GM12873 (cell line): Measurements from ENCODE around the gene ADAMTS19.

Source experiments
- TF ChIP-seq, protein P1 (sequence below): IDR thresholded peaks from 2 replicates; pipeline ENCODE4 v1.5.1; 2012; ENCODE audit warnings: low read depth, mild to moderate bottlenecking, moderate library complexity, low read length, control low read depth; ENCODE audit not compliant: insufficient read depth; ENCODE audit errors: missing control alignments

Gene ADAMTS19

DNA sequence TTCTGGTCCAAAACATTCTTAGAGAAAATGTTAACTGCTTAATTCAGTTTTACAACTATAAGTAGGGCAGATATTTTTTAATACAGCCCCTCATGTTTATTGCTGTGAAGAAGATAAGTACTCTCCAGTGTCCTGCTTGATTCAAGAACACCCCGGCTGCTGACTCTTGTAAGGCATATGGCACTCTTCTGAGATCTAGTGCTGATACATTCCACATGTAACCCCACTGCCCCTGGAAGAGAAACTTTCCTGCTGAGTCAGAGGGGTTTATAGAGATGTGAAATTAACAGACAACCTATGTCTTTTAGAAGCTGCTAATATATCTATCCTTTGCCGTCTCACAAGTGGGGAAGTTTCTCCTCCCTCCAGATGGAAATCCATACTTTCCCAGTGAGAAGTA is 286.8 kb downstream of the ADAMTS19 start:
- TF ChIP-seq, protein P1, sequence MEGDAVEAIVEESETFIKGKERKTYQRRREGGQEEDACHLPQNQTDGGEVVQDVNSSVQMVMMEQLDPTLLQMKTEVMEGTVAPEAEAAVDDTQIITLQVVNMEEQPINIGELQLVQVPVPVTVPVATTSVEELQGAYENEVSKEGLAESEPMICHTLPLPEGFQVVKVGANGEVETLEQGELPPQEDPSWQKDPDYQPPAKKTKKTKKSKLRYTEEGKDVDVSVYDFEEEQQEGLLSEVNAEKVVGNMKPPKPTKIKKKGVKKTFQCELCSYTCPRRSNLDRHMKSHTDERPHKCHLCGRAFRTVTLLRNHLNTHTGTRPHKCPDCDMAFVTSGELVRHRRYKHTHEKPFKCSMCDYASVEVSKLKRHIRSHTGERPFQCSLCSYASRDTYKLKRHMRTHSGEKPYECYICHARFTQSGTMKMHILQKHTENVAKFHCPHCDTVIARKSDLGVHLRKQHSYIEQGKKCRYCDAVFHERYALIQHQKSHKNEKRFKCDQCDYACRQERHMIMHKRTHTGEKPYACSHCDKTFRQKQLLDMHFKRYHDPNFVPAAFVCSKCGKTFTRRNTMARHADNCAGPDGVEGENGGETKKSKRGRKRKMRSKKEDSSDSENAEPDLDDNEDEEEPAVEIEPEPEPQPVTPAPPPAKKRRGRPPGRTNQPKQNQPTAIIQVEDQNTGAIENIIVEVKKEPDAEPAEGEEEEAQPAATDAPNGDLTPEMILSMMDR, result no peak

DNA sequence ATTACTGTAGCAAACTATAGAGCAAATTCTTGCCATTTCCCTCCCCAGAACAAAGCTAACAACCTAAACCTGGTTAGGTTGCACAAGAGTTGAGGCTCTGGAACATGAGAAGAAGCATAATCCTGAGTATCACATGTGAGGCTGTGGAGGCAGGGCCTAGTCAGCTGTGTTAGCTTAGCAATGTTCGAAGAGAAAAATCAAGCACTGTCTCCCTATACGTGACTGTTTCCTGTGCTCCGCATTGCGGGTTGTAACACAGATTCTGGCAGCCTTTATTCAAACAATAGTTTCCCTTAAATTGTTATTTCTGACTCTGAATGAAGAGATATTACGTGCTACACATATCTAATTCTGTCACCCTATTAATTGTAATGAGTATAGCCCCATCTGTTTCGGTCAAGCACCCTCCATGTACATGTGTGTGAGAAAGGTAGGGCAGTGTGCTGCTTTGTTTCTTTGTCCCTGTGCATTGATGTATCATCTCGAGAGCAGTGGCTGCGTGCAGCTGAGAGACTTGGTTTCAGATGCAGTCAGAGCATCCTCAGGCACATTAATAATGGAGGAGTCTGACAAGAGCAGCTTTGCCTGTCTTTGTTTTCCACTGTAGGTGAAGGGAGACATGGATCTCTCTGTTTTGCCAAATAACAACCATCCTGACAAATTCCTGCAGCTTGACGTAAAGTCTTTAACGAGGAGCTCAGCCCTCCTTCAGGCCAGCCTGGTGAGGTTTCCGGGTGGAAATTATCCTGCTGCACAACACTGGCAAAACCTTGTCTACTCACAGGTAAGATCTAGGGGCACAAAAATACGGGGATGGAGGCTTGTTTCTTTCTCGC is 287.7 kb downstream of the ADAMTS19 start, which contains the start of gene MINAR2:
Gene MINAR2, plus strand, starts transcription at position 523 of the 836 bp plus-strand sequence. Its CDS starts 97 bp downstream, at position 620.
- TF ChIP-seq, protein P1, result no peak

DNA sequence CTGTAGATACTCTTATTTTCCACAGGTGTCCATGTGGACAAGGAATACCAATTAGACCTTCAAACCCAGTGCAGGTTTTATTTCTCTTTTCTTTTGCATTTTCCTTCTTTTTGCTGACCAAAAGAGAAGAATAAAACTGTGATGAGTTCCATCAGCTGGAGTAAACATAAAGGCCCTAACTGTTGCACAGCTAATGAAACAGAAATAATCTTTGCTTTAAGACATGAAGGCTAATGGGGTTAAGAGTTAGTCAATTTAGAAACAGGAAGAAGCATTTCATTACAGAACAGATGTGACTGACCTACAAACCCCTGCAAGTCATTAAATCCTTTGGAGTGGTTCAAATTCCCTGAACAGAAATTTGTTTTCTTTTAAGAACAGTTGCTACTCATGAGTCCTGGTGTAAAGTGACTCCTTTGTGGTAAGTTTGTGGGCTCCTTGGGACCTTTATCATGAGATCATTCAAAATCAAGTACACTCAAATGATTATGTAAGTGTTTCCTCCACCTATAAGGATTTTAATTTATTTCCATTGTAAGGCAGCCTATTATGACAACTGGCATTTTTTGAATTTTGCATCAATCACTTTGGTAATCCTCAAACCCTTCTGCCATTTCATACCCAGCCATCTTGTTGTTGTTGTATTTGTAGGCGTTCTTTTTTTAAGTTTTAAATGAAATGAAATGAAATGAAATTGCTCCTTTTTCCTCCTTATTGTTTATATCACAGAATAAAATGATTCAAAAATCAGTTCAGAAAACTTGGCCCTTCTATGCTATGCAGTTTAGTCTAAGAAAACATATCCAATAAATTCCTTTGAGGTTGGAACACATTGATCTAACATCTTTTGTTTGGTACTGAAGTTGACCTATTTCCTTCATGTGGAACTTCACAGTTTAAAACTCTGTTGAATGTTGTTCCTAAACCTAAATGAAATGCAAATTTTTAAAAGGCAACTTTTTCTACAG is 289.1 kb downstream of the ADAMTS19 start:
- TF ChIP-seq, protein P1, result no peak

DNA sequence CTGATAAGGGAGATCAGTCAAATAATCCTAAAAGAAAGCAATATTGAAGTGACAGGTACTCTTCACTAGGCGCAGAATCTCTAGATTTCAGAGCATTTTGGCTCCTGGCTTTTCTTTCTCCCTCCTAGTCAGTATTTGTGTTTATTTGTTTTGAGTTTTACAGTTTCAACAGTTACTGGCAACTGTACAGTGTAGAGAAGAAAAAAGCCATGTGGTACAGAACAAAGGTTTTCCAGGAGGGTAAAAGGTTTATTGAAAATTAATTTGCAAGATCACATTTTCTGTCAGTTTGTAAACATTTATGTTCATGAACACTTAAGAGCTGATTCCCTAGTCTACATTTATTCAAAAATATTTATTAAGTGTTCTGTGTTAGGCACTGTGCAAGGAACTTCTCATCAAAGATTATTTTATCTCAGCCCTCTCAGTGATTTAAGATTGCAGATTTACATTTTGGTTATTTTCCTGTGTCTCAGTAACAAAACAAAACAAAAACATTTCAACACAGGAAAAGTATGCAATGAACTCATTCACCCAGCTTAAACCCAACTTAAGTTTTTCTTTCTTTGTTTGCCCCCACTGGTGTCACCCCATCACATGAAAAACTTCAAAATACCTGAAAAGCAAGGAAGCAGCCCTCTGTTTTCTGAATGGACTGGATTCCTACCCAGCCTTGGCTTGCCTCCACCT is 300.7 kb downstream of the ADAMTS19 start:
- TF ChIP-seq, protein P1, result no peak

DNA sequence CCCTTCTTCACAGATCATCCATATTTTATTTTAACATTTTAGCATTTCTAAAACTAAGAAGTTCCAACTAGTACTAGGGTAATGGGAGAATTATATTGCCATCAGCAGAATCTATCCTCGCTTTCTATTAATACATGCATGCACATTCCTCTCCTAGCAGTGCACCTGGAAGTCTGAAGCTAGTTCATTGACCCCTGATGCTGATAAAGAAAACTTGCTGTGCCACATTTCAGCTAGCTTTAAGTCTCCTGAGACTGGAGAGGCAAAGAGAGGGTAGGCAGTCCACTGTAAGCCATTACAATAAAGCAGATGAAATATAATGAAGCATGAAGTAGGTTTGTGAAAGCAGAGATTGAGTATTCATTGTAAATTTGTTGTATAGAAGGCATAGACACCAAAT is 303.6 kb downstream of the ADAMTS19 start:
- TF ChIP-seq, protein P1, result no peak

DNA sequence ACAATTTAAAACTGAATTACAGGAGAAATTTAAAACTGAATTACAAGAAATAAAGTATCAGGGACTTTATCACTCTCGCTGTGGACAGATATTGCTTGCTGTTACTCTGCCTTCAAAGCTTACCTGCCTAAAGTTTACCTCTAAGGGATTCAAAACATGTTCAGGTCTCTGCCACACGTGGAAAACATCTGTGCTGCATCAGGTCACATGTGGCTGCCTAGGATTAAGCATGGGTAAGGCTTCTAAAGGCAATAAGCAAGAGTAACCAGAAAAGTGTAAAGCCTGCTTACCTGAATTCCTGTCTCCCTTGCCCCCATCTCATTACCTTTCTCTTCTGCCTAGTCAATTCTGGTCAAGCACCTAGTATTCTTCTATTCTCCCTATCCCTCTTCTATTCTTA is 306.7 kb downstream of the ADAMTS19 start:
- TF ChIP-seq, protein P1, result no peak

DNA sequence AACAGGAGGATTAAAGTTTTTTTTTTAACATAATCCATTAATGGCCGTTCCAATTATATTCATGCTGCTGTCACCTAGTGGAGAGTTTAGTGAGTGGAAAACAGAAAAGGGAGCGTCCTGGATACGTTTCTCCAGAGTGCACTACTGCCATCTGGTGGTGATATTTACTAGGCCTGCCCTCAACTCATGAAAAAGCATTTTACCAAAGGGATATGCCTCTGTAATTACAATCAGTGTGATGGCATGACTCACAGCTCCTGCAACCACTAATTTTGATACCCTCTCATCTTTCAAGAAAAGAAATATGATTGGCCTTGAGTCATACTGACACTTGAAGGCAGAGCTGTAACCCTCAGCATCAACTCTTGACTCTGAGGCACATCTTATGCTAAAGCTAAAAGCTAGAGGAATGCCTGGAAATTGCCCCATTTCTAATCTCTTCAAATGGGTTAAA is 307.9 kb downstream of the ADAMTS19 start:
- TF ChIP-seq, protein P1, result peak; percentile 90
